Esophagus squamous epithelium (tissue), 5 donors: ENCODE data around the gene RREB1. TPM values are rescaled to one million over a fixed set of nuclear protein-coding genes. Genes with fewer than 3 reads are reported as not detected.

Source experiments
- DNase-seq: peaks from one replicate; lab custom pipeline; 2025; lab: John Stamatoyannopoulos, UW
- H3K27ac ChIP-seq, 4 donors: fragments of 200-600 bp; sonication (generic); one replicate each; pipeline ENCODE4 v1.5.1; 2016 to 2019; ENCODE audit warnings: mild to moderate bottlenecking in 1 of 4
- H3K27me3 ChIP-seq, 4 donors: fragments of 200-600 bp; sonication (generic); 1 replicate in 3 of 4; 2 replicates in 1 of 4; pipeline versions ENCODE4 v1.5.1 to v1.6.0; 2017 to 2021; ENCODE audit warnings: antibody characterized with exemption in 1 of 4
- H3K36me3 ChIP-seq, 3 donors: fragments of 200-600 bp; sonication (generic); one replicate each; pipeline ENCODE4 v1.5.1; 2016 to 2019
- H3K4me1 ChIP-seq, 3 donors: fragments of 200-600 bp; sonication (generic); one replicate each; pipeline ENCODE4 v1.5.1; 2017 to 2019
- H3K4me3 ChIP-seq, 4 donors: fragments of 200-600 bp; sonication (generic); 1 replicate in 3 of 4; 2 replicates in 1 of 4; pipeline ENCODE4 v1.5.1; 2016 to 2019; ENCODE audit warnings: mild to moderate bottlenecking in 2 of 4, moderate library complexity in 1 of 4
- H3K9me3 ChIP-seq, 3 donors: fragments of 200-600 bp; sonication (generic); one replicate each; pipeline ENCODE4 v1.5.1; 2016 to 2019
- CTCF ChIP-seq, 6 experiments: fragments of 450-650 bp in 4 of 6; fragments of 200-600 bp in 2 of 6; sonication (generic) in 2 of 6; IDR thresholded peaks; one replicate each; pipeline ENCODE4 v1.5.1; 2016 to 2019; ENCODE audit warnings: antibody characterized with exemption in 6 of 6, mild to moderate bottlenecking in 4 of 6, moderate library complexity in 4 of 6
- POLR2A ChIP-seq, 4 donors: fragments of 450-650 bp; IDR thresholded peaks; one replicate each; pipeline ENCODE4 v1.6.1; 2017; ENCODE audit warnings: antibody characterized with exemption in 4 of 4, mild to moderate bottlenecking in 4 of 4, moderate library complexity in 3 of 4
- WGBS, 2 donors: methylation state at CpG; one replicate each; pipeline ENCODE4 v1.1.5; 2018; 5-methylcytosine and 5-hydroxymethylcytosine counted together
- intact Hi-C: fragments of 100-400 bp; cut with DNase I; formaldehyde crosslinking; loops from one replicate; pipeline ENCODE4 v1.15.0; 2022
- total RNA-seq, 4 donors: library from RNA; depleted of rRNA; stranded (reverse); fragments of >200 nt; gene quantifications; one replicate each; pipeline ENCODE4 v1.1.0, GENCODE V29; 2016
- donor health status: DM: yes; HTN: yes; CAD: no.

Gene RREB1
- total RNA-seq, 4 donors from 2014 or later: 41.7 to 79.6 (median 57.5) TPM

- intact Hi-C loops: no loop called here
- 69 to 75% methylated on average over 3 of the region's 3 CpGs for WGBS, 2 donors
- Histone ChIP-seq H3K27ac (peak overlapping the region; percentile 86 to 88 (median 87)), H3K9me3 (no peaks in the 10 kb centered on the region), H3K27me3 (no peaks in the 10 kb centered on the region), H3K4me3 (no peak overlapping the region), H3K4me1 (peaks cover 16 to 61% (median 32%) of the 10 kb centered on the region in 3 donors), H3K36me3 (peaks cover 0 to 72% (median 4%) of the 10 kb centered on the region in 3 donors)
- no peak for DNase-seq
- no peak for TF ChIP-seq POLR2A (IDR thresholded peaks at IDR 0.05)
- TF ChIP-seq CTCF (IDR thresholded peaks at IDR 0.05): no peak
Observed at GRCh38 chr6:7204726-7205125, 97.0 kb downstream of the RREB1 start.

GRCh38 chr6:7207720-7208119 lies 100.0 kb downstream of the RREB1 start:
- Histone ChIP-seq H3K4me3 (no peak overlapping the region), H3K9me3 (no peaks in the 10 kb centered on the region), H3K27me3 (no peaks in the 10 kb centered on the region), H3K27ac (peak overlapping the region in 2 of 4 donors; percentile 2 to 10), H3K36me3 (peaks cover 20 to 93% (median 21%) of the 10 kb centered on the region in 3 donors), H3K4me1 (peaks cover 6 to 32% (median 20%) of the 10 kb centered on the region in 3 donors)
- 83 to 94% methylated on average over 4 of the region's 4 CpGs for WGBS, 2 donors
- no peak for TF ChIP-seq CTCF (IDR thresholded peaks at IDR 0.05)
- TF ChIP-seq POLR2A (IDR thresholded peaks at IDR 0.05): no peak
- DNase-seq: no peak
- intact Hi-C loops: no loop called here

- no peak for TF ChIP-seq CTCF (IDR thresholded peaks at IDR 0.05)
- TF ChIP-seq POLR2A (IDR thresholded peaks at IDR 0.05): no peak
- Histone ChIP-seq H3K4me1 (peaks cover 23 to 42% (median 34%) of the 10 kb centered on the region in 3 donors), H3K9me3 (no peaks in the 10 kb centered on the region), H3K36me3 (peaks cover 25 to 90% (median 35%) of the 10 kb centered on the region in 3 donors), H3K4me3 (no peak overlapping the region), H3K27me3 (no peaks in the 10 kb centered on the region), H3K27ac (no peak overlapping the region)
- no peak for DNase-seq
- 96 to 97% methylated on average over 2 of the region's 2 CpGs for WGBS, 2 donors
- intact Hi-C loops: no loop called here
Observed at GRCh38 chr6:7213416-7213815, 105.7 kb downstream of the RREB1 start.

GRCh38 chr6:7214468-7214867 lies 106.7 kb downstream of the RREB1 start:
- Histone ChIP-seq H3K36me3 (peaks cover 25 to 87% (median 35%) of the 10 kb centered on the region in 3 donors), H3K27me3 (no peaks in the 10 kb centered on the region), H3K9me3 (no peaks in the 10 kb centered on the region), H3K27ac (peak overlapping the region in 2 of 4 donors; percentile 87 to 91), H3K4me1 (peaks cover 28 to 52% (median 45%) of the 10 kb centered on the region in 3 donors), H3K4me3 (no peak overlapping the region)
- TF ChIP-seq CTCF (IDR thresholded peaks at IDR 0.05) (no peak), POLR2A (IDR thresholded peaks at IDR 0.05) (no peak)
- intact Hi-C loops: no loop called here
- 93 to 95% methylated on average over 4 to 5 of the region's 5 CpGs for WGBS, 2 donors
- DNase-seq: no peak

- Histone ChIP-seq H3K4me1 (peaks cover 35 to 59% (median 51%) of the 10 kb centered on the region in 3 donors), H3K36me3 (peaks cover 25 to 87% (median 40%) of the 10 kb centered on the region in 3 donors), H3K27me3 (no peaks in the 10 kb centered on the region), H3K4me3 (no peak overlapping the region), H3K27ac (peak overlapping the region in 3 of 4 donors; percentile 84 to 91 (median 87)), H3K9me3 (no peaks in the 10 kb centered on the region)
- intact Hi-C loops: no loop called here
- no peak for TF ChIP-seq POLR2A (IDR thresholded peaks at IDR 0.05)
- TF ChIP-seq CTCF (IDR thresholded peaks at IDR 0.05): no peak
- DNase-seq: no peak
- 87 to 89% methylated on average over 8 of the region's 8 CpGs for WGBS, 2 donors
Observed at GRCh38 chr6:7215131-7215530, 107.4 kb downstream of the RREB1 start.
